ENCODE data around the gene BICDL1.
"Not testable (repeated sequence)": the region's sequence is repeated elsewhere in the genome, so short reads cannot be mapped to it uniquely, and the experiment has no call there.

BICDL1 gene

GRCh38 chr12:120006258-120006975 lies 17.4 kb downstream of the BICDL1 start:
- DNase-seq (ENCODE audit: low read depth in 2 of 2): peak; percentile 33 to 36

DNA sequence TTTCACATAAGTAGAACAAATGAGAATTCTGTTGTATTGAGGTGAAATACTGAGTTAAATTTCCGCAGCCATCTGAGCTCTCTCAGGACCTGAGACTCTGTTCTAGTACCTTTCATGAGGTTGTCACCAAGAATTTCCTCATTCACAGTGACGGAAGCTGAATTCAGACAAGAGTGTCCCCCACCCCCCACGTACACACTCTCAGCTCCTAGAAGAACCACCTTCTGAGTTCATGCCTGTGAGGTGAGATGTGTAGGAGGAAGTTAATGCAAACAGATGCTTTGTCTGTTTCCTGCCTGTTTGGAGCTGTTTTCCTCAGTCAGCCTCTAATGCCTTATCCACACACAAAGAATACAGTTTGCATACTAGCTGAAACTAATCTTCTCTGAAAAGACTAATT lies 18.2 kb downstream of the BICDL1 start:
- peak; percentile 63 to 65 for DNase-seq (ENCODE audit: low read depth in 2 of 2)

DNA sequence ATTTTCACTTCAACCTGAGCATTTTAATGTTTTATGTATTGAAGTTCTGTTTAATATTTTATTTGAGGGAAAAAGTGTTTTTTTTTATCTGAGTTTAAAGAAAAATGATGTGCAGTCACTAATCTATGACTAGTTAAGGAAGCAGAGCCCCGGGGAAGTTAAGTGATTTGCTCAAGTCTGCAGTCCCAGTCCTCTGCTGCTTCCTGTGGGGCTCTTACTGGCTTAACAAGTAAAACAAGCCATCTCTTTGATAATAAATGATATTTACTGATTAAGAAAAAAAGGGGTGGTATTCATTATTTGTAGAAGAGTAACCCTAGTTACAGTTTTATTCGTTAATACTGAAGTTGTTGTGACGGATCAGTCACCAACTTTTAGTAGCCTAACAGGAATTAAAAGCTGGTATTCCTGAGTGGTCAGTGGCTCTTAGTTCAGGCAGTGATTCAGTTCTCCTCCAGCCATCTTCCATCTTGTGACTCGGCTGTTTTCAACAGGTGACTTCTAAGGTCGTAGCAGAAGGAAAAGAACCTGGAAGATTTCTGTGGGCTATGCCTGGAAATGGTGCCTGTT lies 21.7 kb downstream of the BICDL1 start:
- no peak for DNase-seq (ENCODE audit: low read depth in 2 of 2)

DNA sequence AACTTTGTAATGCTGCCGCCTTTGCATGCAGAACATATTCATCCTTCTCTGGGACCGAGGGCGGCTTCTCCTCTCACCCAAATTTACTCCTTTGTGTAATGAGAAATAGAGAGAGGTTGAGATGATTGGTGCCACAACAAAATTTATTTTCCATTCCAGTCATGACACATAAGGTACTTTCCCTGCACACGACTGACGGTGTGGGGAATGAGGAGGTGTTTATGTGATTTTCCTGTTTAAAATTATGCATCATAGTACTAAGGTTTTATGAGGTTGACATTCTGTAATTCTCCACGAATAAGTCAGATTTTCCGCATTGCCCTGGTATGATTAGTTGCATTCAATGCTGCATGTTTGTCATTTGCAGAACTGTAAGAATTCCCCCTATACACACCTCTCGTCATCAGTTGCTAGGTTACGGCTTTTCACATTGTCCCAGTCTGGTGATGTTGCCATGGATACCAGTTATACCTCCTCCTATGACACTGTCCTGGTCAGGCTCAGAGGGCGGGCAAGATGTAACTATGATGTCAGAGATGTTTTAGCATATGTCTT lies 23.1 kb downstream of the BICDL1 start:
- DNase-seq (ENCODE audit: low read depth in 2 of 2): peak; percentile 71 to 83

- peak; percentile 40 to 49 for DNase-seq (ENCODE audit: low read depth in 2 of 2)
These were observed 24.8 kb downstream of the BICDL1 start for GRCh38 chr12:120013659-120014380.

- DNase-seq (ENCODE audit: low read depth in 2 of 2): not testable (repeated sequence)
These were observed 25.3 kb downstream of the BICDL1 start for GRCh38 chr12:120014381-120014735.

DNA sequence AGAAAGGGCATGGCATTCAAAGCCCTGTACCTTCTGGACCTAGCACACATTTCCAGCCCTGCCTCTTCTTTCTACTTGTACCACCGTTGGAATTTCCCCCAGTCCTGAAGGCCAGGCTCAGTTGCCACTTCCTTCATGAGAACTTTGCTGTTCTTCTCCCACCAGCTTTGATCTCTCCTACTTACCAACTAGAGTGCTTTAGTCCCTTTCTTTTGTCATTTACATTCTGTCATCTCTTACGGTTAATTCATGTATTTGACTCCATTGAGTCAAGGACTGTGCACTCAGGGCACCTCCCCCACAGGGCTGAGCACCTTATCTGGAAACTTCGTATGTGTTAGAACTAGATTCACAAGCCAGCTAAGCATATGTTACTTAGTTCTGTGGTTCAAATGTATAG lies 26.3 kb downstream of the BICDL1 start:
- peak; percentile 62 to 69 for DNase-seq (ENCODE audit: low read depth in 2 of 2)

DNA sequence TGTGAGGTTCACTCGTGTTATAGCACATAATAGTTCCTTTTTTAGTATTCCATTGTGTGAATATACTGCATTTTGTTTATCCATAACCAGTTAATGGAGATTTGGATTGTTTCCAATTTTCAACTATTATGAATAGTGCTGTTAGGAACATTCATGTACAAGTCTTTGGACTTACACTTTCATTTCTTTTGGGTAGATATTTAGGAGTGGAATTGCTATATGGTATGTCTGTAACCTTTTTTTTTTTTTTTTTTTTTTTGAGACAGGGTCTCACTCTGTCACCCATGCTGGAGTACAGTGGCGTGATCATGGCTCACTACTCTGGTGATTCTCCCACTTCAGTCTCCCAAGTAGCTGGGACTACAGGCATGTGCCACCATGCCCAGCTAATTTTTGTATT lies 27.2 kb downstream of the BICDL1 start:
- DNase-seq (ENCODE audit: low read depth in 2 of 2): not testable (repeated sequence)

GRCh38 chr12:120019197-120019596 lies 30.2 kb downstream of the BICDL1 start:
- DNase-seq (ENCODE audit: low read depth in 2 of 2): no peak

GRCh38 chr12:120019938-120020337 lies 30.9 kb downstream of the BICDL1 start:
- no peak for DNase-seq (ENCODE audit: low read depth in 2 of 2)

DNA sequence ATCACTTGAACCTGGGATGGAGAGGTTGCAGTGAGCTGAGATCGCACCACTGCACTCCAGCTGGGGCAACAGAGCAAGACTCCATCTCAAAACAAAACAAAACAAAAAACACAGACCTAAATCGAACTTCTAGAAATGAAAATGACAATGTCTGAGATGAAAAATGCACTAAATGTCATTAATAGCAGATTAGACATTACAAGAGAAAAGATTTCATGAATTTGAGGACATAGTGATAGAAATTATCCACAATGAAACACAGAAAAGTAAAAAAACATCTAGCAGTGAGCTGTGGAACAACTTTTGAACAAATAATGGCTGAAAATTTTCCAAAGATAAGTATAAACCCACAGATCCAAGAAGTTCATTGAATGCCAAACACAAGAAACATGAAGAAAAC lies 35.2 kb downstream of the BICDL1 start:
- no peak for DNase-seq (ENCODE audit: low read depth in 2 of 2)

DNA sequence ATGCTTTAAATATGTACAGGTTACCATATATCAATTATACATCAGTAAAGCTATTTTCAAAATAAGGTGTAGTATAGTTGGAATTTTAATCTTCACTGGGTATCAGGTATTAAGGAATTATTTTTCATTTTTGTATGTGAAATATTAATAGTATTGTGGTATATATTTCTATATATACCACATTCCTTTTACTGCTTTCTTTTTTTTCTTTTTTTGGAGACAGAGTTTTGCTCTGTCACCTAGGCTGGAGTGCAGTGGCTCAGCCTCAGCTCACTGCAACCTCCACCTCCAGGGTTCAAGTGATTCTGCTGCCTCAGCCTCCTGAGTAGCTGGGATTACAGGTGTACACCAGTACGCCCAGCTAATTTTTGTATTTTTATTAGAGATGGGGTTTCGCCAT lies 36.6 kb downstream of the BICDL1 start:
- DNase-seq (ENCODE audit: low read depth in 2 of 2): no peak

GRCh38 chr12:120032242-120032641 lies 43.2 kb downstream of the BICDL1 start:
- no peak for DNase-seq (ENCODE audit: low read depth in 2 of 2)

DNA sequence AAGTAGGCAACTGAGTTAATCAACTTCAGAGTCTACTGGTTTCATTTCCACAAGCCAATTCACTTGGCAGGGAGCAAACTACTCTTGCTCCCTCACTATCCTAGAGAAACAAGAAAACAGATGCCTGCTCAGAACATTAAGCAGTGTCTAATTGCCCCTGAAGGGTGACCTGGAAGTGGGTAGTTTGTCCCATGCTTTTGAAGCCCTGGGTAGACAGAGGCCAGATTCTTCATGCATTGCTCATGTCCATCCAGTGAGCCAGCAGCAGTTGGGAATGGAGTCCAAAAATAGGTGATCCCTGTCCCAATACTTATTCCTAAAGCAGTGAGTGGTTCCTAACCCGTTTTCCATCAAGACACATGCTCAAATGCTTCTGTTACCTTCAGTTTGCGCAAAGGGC lies 48.8 kb downstream of the BICDL1 start:
- no peak for DNase-seq (ENCODE audit: low read depth in 2 of 2)

DNA sequence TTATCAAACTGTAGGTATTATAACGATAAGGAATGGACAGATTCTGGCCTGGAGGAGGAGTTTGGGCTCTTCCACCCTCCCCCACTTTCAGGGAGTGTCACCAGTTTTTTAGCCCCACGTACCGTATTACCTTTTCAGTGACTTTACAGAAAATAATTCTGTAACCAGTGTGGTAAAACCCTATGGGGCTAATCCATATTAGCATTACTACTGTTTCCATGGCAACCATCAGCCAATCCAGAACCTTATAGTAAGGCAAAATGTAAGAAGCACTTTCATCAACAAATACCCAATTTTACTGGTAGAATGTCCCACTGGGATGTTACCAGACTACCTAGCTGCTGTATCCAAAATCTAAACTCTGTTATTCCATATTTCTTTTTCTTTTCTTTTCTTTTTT lies 50.7 kb downstream of the BICDL1 start:
- no peak for DNase-seq (ENCODE audit: low read depth in 2 of 2)

GRCh38 chr12:120041386-120042231 lies 52.6 kb downstream of the BICDL1 start:
- DNase-seq (ENCODE audit: low read depth in 2 of 2): no peak

- DNase-seq (ENCODE audit: low read depth in 2 of 2): not testable (repeated sequence)
These were observed 56.3 kb downstream of the BICDL1 start for GRCh38 chr12:120045367-120045766.

- DNase-seq (ENCODE audit: low read depth in 2 of 2): no peak
These were observed 58.0 kb downstream of the BICDL1 start for GRCh38 chr12:120047072-120047471.

DNA sequence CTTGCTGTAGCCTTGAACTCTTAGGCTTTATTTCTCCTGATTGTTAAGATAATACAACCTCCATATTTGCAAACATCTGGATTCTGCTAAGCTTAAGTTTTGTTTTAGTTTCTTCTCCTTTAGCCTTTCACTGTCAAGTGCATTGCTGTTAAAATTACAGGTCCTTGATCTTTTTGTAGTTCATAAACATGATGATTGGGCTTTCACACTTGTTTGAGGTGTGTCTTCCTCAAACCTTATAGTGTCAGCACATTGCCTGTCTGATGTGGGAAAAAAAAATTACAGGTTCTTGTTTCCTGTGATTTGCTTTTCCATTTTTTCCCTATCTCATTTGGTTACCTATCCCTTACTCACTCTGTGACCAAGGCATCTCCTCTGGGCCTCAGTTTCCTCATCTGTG lies 59.2 kb downstream of the BICDL1 start:
- no peak for DNase-seq (ENCODE audit: low read depth in 2 of 2)

- DNase-seq (ENCODE audit: low read depth in 2 of 2): no peak
These were observed 60.4 kb downstream of the BICDL1 start for GRCh38 chr12:120049426-120049825.

DNA sequence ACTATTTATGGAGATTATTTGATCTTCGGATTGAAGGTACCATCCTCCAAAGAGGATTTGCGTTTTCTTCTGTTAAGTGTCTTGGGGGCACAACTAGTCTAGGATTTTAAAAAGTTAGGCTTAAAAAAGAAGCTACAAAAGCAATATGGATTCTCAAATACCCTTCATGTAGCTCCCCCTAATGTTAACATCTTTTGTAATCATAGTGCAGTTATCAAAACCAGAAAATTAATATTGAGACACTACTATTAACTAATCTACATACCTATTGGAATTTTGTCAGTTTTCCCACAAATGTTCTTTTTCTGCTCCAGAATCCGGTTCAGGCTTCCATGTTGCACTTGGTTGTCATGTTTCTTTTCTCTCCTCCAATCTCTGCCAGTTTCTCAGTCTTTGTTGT lies 62.5 kb downstream of the BICDL1 start:
- no peak for DNase-seq (ENCODE audit: low read depth in 2 of 2)

DNA sequence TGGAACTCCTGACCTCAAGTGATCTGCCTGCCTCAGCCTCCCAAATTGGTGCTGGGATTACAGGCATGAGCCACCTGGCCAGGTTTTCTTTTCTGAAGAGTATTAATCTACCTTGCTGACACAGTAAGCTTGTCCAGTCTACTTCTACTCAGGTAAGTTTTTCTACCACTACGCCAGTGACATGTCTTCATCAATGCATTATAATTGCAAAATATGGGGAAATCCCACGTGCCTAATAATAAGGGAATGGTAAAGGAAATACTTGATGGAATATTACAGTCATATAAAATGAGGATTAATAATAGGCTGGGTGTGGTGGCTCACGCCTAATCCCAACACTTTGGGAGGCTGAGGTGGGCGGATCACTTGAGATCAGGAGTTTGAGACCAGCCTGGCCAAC lies 65.3 kb downstream of the BICDL1 start:
- DNase-seq (ENCODE audit: low read depth in 2 of 2): no peak

Data from stimulated activated CD4-positive, alpha-beta T cell treated with anti-CD3 and anti-CD28 coated beads, Interleukin-15, amount 100 ng/mL, for 48 hours (primary cell).